Fibroblast of gingiva (primary cell): ENCODE data around the gene BMPR1B.
"Not testable (repeated sequence)": the region's sequence is repeated elsewhere in the genome, so short reads cannot be mapped to it uniquely, and the experiment has no call there.

ENCODE experiments used
- DNase-seq: peaks from one replicate; pipeline ENCODE4 v3.0.0-alpha.2; 2011; ENCODE audit warnings: low read depth

Gene BMPR1B

DNA sequence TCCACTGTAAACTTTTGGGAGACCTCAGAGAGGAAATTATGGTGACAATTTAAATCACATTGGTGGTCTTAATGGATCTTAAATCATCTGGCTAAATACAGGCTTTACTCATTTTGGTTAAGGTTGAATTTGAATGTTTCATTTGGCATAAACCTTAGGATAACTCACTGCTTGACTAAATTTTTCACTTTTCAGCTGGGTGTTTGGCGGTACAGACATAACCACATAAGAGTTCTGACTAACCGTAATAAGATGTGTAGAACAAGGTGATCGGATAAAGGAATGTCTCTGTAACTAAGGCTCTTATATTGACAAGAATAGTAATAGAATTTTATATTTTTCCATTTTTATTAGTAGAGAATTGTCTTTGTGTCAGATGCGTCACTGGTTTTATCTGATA is 281.0 kb downstream of the BMPR1B start:
- DNase-seq = no peak

DNA sequence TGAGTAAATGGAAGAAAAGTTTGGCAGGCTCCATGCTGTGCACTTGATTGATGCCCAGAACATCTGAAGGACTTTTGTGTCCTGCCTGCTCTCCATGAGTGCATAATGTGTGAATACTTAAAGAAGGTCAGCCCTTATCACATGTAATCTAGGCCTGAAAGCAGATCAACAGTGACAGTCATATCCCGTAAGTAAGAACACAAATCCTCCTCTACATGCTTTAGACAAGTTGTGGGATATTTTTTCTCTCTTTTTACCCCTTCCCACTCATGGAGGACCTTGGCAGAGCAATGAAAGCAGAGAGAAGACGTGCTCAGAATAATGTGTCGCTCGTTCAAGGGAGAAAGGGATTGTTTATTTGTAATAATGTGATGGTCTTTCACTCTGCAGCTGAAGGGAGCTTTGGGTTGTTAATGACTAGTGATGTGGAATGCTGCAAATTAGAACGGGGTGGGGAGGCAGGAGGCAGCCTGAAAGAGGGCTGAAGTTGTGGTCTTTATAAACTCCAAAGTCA is 286.6 kb downstream of the BMPR1B start:
- no peak for DNase-seq

DNA sequence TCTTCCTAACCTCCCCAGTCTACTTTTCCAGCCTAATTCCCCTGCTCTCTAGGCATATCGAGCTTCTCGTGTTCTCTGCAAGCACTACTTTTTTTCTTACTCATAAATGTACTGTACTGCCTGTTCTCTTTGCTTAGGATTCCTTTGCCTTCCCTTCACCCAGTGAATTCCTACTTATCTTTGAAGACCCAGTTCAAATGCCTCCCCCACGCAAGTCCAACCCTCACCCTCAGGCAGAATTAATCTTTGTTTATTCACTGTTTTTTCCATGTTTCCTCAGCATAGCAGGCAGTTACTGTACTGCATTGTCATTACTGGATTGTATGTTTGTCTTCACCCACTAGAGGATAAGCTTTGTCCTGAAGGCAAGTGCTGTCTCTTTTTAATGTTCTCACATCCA is 287.7 kb downstream of the BMPR1B start:
- DNase-seq = no peak

DNA sequence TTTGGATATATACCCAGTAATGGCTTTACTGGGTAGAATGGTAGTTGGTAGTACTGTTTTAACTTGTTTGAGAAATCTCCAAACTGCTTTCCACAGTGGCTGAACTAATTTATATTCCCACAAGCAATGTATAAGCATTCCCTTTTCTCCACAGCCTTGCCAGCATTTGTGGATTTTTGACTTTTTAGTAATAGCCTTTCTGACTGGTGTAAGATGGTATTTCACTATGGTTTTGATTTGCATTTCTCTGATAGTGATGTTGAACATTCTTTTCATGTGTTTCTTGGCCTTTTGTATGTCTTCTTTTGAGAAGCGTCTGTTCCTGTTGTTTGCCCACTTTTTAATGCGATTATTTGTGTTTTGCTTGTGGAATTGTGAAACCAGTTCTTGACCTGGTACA is 290.5 kb downstream of the BMPR1B start:
- no peak for DNase-seq

DNA sequence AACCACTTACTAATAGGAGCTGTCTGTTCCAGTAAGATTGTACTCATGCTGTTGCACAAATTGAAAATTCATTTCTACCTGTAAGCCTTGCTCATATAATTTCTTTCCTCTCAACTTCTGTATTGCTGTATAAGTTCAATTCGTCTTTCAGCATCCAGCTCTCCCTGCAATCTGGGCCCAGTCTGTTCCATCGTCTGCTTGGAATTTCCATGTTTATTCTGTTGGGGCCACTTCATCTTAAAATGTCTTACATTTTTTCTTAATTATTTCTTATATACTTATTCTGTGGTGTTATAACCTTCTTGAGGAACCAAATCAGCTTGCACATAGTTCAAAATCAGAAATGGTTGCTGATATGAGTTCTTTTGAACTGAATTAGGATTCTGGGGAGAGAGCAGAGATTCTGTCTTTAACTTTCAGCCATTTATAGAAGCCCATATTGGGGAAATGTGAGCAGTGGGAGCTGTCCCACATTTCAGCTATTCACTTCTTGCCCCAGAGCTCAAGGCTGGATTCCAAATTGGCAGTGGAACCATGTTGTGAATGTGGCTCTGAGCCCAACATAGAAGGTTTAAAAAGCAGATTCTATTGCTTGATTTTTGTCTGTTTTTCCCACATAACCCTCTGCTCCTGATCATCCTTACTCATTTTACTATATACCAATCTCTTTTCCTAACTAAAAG is 291.9 kb downstream of the BMPR1B start:
- no peak for DNase-seq

DNA sequence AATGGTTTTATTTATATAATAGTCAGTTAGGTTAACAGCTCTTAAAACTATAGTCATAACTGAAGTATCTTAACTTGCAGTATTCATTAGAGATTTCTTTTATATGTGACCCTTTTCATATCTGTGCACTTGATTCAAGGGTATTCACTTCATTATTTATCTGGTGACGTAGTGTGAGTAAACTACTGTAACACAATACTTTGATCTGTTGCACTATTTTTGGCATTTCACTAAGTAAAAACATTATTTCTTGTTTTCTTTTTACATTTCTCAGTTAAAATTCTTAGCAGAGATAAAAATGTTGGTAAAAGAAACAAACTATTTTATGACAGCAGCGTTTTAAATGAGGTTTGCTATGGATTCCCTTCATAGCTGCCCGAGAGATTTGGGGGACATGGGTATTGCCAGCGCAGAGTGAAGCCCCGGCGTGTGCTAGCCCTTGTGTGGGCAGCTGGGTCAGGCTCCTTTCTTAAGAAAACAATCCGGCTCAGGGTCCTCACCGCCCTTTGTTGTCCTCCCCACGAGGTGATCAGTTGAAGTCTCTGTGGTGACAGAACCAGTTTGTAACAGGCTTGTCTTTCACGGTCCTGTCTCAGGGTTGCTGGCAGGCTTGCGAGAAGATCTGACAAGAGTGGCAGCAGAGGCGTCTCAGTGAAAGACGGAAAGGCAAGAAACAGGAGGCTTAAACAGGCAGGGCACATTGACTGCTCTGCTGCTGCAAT is 293.4 kb downstream of the BMPR1B start:
- DNase-seq = no peak

DNA sequence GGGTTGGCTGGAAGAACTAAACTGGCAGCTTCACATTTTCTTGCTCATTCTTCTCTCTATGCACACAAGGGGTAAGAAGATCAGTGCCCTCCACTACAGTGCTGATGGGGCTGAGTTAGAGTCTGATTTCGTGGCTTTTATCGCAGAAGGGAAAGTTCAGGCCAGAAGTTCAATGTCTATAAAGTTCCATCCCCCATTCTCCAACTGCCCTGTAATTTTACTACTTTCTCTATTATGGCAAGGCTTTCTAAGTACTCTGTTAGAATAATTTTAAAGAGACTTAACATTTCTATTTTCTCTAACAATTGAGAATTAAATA is 293.9 kb downstream of the BMPR1B start:
- no peak for DNase-seq

DNA sequence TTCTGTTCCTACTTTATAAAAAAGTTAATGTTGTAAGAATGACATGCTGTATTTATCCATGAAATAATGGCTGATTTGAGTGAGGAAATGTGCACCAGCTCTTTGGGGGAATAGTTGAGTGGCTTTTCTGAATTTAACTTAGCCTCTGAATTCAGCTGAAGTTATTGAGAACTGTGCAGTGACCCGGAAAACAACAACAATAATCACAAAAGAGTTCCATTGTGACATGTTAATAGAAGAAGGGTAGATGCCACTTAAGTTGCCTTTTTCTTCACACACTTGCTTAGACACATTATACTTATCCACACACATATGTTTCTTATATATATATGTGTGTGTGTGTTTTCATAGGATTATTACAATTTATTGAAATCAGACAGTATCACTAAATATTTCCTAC is 301.2 kb downstream of the BMPR1B start:
- no peak for DNase-seq

DNA sequence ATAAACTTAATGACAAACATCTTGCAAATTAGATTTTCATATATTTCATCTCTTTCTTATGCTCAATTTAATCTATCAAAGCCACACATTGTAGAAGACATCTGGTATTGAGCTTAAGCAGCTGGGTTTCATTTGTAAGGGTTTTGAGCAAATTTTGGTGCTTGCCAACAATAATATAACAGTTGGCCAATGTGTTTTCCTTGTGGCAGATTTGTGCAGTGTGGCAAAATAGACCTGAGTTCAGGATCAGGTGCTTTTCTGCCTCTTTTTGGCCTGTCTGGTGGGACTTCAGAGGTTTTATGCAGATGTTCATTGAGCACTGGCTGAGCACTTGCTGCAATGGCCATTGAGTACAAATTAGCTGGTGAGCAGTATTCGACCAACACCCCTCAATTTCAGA is 301.9 kb downstream of the BMPR1B start:
- peak; percentile 26 for DNase-seq

DNA sequence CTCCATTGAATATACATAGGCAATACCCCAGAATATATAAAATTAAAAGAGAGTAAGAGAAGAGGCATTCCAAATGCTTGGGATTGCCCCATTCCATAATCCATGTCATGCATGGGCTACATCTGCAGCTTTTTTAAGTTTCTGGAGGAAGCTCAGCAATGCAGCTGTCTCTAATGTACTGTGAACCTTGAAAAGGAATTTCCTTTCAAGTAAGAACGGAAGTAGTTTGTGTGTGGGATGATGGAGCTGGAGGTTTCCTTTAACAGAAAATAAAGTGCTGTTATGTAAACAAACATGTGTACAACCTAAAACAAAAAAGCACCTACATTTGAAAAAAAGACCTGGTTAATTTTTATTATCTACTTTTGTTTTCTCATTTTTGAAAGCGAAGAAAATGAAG is 303.5 kb downstream of the BMPR1B start:
- no peak for DNase-seq

DNA sequence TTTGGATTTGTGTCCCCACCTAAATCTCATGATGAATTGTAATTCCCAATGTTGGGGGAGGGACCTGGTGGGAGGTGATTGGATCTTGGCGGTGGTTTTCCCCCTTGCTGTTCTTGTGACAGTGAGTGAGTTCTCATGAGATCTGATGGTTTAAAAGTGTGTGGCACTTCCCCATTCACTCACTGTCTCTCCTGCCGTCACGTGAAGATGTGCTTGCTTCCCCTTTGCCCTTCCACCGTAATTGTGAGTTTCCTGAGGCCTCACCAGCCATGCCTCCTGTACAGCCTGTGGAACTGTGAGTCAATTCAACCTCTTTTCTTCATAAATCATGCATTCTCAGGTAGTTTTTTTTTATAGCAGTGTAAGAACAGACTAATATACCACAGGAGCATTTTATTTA is 304.0 kb downstream of the BMPR1B start:
- DNase-seq = not testable (repeated sequence)

DNA sequence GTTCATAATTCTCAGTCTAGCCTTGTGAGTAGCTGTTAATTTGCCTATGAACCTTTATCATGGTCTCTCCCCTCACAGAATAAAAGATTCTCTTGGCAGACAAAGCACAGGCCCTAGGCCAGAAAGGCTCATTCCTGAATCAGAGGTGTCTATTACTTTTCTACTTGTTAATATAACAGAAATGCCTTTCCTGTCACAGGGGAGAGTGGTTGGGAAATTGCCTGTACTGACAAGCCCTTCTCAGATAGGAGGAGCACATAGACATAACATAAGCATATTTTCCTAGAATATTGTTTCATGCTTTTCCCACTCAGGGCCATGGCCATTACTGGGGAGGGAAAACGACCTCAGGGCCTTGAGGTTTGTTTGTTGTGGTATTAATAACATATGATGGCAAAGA is 308.3 kb downstream of the BMPR1B start:
- no peak for DNase-seq

DNA sequence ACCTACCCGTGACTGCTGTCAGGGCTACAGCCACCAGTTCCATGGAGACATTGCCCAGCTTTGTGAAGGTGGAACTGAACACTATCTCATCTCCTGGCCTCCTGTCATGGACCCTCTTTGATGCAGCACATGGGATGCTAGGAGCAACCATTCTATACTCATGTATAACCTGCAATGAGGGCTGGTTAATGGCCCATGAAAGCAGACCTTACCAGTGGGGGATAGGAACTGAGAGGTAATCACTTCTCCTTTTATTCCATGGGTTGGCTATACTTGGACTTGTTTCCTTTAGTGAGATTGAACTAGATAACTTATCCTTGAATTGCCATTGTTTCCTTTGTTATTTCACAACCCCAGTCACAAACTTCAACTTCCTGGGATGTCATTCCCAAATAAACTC is 310.6 kb downstream of the BMPR1B start:
- no peak for DNase-seq

DNA sequence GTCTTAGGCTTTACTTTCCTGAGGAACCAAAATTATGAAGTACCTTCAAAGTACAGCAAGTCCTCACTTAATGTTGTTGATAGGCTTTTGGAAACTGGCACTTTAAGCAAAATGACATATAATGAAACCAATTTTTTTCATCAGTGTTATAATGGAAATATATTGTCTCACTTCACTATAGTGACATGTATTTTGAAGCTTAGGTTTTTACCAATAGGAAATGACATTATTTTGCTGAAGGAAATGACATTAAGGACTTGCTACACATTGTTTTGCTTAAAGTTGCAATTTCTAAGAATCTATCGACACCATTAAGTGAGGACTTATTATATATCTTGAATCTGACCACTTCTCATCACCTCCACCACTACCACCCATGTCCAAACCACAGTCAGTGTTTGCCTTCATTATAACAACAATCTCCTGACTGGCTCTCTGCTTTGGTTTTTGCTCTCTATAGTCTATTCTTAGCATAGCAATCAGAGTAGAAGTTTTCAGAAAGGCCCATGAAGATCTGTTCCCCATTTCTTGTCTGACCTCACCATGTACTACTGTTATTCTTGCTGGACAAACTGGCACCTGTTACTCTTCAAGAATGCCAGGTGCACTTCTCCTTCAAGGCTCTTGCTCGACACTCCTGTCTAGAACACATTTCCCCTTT is 311.2 kb downstream of the BMPR1B start:
- DNase-seq = no peak

DNA sequence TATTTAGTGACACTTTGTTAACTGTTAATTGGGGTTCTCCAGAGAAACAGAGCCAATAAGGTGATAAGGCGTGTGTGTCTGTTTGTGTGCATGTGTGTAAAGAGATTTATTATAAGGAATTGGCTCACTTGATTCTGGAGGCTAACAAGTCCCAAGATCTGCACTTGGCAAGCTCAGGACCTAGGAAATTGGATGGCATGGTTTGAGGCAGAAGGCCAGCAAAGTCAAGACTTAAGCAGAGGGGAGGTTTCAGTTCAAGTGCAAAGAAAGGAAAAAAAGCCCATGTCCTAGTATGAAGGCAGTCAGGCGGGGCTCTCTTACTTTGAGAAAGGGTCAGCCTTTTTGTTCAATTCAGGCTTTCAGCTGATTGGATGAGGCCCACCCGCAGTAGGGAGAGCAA is 314.1 kb downstream of the BMPR1B start:
- DNase-seq = no peak

DNA sequence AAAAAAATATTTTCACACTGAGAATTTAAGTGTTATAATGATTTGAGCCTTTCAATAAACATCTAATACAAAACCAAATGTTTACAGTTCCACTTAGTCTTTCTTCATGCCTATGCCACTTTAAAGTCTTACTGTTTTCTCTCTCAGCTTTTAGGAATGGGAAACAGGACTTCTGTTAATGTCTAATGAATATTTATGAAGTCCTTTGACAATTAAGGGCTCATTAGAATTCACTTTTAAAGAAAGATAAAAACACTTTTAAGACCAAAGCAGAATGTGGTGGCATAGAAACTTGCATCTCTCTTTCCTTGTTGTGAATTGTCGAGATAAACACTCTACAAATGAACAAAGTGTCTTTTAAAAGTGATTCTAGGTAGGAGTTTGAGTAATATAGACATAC is 315.9 kb downstream of the BMPR1B start:
- DNase-seq = no peak

DNA sequence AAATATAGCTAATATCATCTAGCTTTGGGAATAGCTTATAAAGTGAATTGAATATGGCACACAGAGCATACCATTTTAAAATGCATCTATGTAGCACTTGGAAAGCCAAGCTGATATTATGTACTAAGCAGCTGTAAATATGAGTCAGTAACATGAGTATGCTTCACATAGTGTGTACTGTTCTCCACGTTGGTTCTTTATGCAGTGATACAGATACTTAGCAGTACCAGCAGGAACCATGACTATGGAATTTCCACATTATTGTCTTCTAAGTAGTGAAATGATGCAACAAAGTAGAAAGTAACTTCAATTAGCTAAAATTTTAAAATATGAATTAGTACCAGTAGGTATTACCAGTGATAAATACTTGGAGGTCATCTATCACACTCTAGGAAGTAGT is 320.1 kb downstream of the BMPR1B start:
- no peak for DNase-seq

DNA sequence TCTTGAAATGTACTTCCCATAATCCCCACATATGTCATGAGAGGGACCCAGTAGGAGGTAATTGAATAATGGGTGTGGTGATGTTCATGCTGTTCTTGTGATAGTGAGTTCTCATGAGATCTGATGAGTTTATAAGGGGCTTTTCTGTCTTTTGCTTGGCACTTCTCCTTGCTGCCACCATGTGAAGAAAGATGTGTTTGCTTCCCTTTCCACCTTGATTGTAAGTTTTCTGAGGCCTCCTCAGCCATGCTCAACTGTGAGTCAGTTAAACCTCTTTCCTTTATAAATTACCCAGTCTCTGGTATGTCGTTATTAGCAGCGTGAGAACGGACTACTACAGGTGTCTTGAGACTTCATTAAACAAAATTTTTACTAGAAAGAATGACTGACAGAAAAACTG is 323.2 kb downstream of the BMPR1B start:
- no peak for DNase-seq

DNA sequence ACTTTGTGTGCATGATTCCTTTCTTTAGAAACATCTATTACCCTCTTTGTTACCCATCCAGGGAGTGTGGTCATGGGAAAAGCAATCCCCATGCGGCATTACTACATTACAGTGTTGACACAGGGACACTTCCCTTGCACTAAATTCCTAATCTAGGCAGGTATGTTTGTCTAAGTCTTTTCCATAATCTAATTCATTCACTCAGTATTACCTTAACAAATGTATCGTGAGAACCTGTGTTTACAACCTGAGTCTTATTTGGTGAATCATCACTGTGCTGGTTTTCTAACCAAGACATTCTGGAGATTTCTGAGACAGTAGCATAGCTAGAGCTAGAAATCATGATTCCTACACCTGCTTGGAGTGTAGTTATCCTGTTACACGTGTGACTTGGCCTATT is 326.8 kb downstream of the BMPR1B start:
- no peak for DNase-seq

DNA sequence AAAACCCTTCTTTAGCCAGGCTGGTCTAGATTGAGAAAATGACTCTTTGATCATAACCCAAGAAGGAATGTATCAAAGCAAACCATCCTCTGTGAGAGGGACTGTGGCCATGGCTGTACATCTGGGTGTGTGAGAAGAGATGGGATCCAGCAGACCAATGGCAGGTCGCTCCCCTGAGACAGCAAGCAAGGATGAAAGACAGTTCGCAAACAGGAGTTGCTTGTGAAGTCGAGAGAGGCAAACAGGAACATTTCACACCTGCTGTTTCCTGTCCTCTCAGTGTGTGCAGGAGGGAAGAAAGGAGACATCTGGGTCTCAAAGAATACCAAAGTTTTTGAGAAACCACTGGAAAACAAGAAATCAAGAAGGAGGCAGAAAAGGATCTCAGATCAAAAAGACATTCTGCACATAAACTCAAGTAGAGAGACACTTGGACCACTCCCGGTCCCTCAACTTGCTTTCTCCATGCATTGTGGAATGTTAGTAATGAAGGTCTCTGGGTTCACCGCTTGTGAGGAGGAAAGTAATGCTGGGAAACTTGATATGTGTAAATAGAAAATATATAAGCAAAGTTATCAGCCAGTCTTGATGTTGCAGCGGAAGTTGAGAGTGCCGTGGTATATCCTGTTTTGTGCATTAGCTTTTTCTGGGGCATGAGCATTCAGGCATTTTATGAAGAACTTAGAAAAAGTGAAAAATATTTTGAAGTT is 327.5 kb downstream of the BMPR1B start:
- DNase-seq = no peak

DNA sequence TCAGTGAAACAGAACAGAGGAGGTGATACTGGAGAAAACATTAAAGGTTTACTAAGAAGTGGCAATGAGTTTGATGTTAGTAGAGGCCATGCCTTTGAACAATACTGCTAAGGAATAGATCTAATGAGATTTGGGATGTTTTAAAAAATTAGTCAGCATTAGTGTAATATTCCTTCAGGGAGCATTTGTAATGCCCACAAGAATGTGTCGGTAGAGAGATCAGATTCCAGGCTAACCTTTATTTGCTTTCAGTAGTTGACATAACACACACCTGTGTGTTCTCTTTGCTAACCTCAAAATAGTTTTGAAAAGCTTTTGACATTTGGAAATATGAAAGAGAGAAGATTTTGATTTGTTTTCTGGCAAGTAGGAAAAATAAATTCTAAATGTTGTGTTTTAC is 328.8 kb downstream of the BMPR1B start:
- no peak for DNase-seq

DNA sequence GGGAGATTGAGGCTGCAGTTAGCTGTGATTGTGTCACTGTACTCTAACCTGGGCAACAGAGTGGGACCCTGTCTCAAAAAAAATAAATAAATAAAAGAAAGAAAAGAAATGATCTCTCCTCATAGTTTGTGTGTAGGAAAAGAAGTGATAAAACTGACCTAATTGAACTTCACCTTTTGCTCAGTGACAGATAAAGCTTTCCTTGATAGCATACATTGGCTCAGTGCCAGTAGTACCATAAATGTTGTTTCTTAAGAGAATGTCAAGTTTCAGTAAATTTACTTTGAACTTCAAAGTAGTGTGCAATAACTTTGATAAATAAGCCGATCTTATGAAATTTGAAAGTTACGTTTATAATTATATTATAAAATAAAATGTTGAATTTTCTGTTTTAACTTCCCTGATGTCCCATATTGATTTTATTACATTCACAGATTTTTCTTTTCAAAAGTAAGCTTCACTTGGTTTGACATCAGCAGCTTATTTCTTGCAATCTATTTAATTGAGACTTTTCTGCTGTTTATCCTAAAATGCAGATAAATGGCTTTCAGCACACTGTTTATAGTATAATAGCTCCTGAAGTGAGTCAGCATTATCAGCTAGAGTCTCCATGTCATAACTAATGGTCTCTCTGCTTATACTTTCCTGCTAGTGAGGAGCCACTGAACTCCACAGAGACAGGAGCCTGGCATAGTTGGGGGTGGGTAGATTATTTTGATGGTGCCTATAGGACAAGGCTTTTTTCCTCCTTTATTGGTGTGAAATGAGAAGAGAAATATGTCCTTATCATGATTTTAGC is 330.1 kb downstream of the BMPR1B start:
- DNase-seq = no peak
